GM21447 (cell line): ENCODE results near the gene BRSK2.
"Not testable (repeated sequence)": the region's sequence is repeated elsewhere in the genome, so short reads cannot be mapped to it uniquely, and the experiment has no call there.

Experiments
- ATAC-seq: cut with Tn5 transposase; IDR thresholded peaks from one replicate; pipeline ENCODE4 v1.9.1; 2021; ENCODE audit not compliant: unreplicated experiment

Gene BRSK2

GRCh38 chr11:1354125-1354938 is 35.4 kb upstream of the BRSK2 start:
- ATAC-seq, result no peak

- no peak for ATAC-seq
Measured at GRCh38 chr11:1356007-1356435, 33.7 kb upstream of the BRSK2 start.

- ATAC-seq, result no peak
Measured at GRCh38 chr11:1356478-1356960, 33.2 kb upstream of the BRSK2 start.

GRCh38 chr11:1358286-1358685 is 31.4 kb upstream of the BRSK2 start:
- no peak for ATAC-seq

- ATAC-seq, result not testable (repeated sequence)
Measured at GRCh38 chr11:1358931-1359330, 30.8 kb upstream of the BRSK2 start.

- no peak for ATAC-seq
Measured at GRCh38 chr11:1359556-1359955, 30.2 kb upstream of the BRSK2 start.

GRCh38 chr11:1360181-1360834 is 29.4 kb upstream of the BRSK2 start:
- no peak for ATAC-seq

- ATAC-seq, result no peak
Measured at GRCh38 chr11:1360835-1361357, 28.8 kb upstream of the BRSK2 start.

- ATAC-seq, result no peak
Measured at GRCh38 chr11:1361882-1362281, 27.9 kb upstream of the BRSK2 start.

GRCh38 chr11:1367721-1368120 is 22.0 kb upstream of the BRSK2 start:
- no peak for ATAC-seq

GRCh38 chr11:1368216-1368615 is 21.5 kb upstream of the BRSK2 start:
- no peak for ATAC-seq

GRCh38 chr11:1368966-1369365 is 20.8 kb upstream of the BRSK2 start:
- no peak for ATAC-seq

- no peak for ATAC-seq
Measured at GRCh38 chr11:1369371-1370005, 20.2 kb upstream of the BRSK2 start.

- ATAC-seq, result no peak
Measured at GRCh38 chr11:1370186-1371025, 19.3 kb upstream of the BRSK2 start.

GRCh38 chr11:1371026-1371325 is 18.8 kb upstream of the BRSK2 start:
- no peak for ATAC-seq

GRCh38 chr11:1371377-1371776 is 18.4 kb upstream of the BRSK2 start:
- ATAC-seq, result no peak

GRCh38 chr11:1371836-1372465 is 17.8 kb upstream of the BRSK2 start:
- no peak for ATAC-seq

GRCh38 chr11:1372660-1373059 is 17.1 kb upstream of the BRSK2 start:
- ATAC-seq, result no peak

GRCh38 chr11:1373536-1374214 is 16.1 kb upstream of the BRSK2 start:
- ATAC-seq, result no peak
